CD4-positive, alpha-beta T cell (primary cell): ENCODE measurements around the gene CLTCL1. TPM values are rescaled to one million over a fixed set of nuclear protein-coding genes. Genes with fewer than 3 reads are reported as not detected.

ENCODE experiments used
- ATAC-seq: fragments of 200-7000 bp; cut with Tn5 transposase; one replicate; pipeline ENCODE4 v1.10.0; 2022; ENCODE audit warnings: mild to moderate bottlenecking; ENCODE audit not compliant: poor library complexity
- CTCF ChIA-PET: fragments of 350-600 bp; sonication (Branson Sonifier 250); formaldehyde crosslinking; loops from one replicate; lab custom pipeline; 2021; ENCODE audit warnings: antibody characterized with exemption, inconsistent platforms; lab: Charles Lee
- POLR2A ChIA-PET: fragments of 350-600 bp; sonication (Branson Sonifier 250); formaldehyde crosslinking; loops from one replicate; lab custom pipeline; 2021; ENCODE audit warnings: antibody characterized with exemption, inconsistent platforms; lab: Charles Lee
- DNase-seq, 14 experiments: peaks; one replicate each; pipeline ENCODE4 v3.0.0-alpha.2; 2013 to 2020; ENCODE audit warnings: mixed read lengths in 2 of 14
- H3K27ac ChIP-seq, 2 donors: one replicate each; pipeline versions ENCODE4 v1.5.1 to v1.7.0; 2013; ENCODE audit warnings: low read length in 2 of 2, low read depth in 1 of 2, mild to moderate bottlenecking in 1 of 2
- H3K27me3 ChIP-seq, 2 experiments: 1 replicate in 1 of 2; 2 replicates in 1 of 2; pipeline versions ENCODE4 v1.6.1 to v1.7.0; 2013; ENCODE audit warnings: low read length in 2 of 2, control low read depth in 1 of 2, mild to moderate bottlenecking in 1 of 2, moderate library complexity in 1 of 2; ENCODE audit not compliant: insufficient read depth in 2 of 2, control insufficient read depth in 1 of 2
- H3K36me3 ChIP-seq: one replicate; pipeline ENCODE4 v1.6.1; 2013; ENCODE audit warnings: low read length, control low read depth; ENCODE audit not compliant: insufficient read depth
- H3K4me1 ChIP-seq: one replicate; pipeline ENCODE4 v1.6.1; 2013; ENCODE audit warnings: low read length, control low read depth; ENCODE audit not compliant: insufficient read depth
- H3K4me3 ChIP-seq: one replicate; pipeline ENCODE4 v1.5.1; 2013; ENCODE audit warnings: mild to moderate bottlenecking, low read length, moderate library complexity
- H3K9me3 ChIP-seq, 2 experiments: 1 replicate in 1 of 2; 2 replicates in 1 of 2; pipeline versions ENCODE4 v1.6.1 to v1.7.0; 2013; ENCODE audit warnings: low read length in 2 of 2, mild to moderate bottlenecking in 2 of 2, control low read depth in 1 of 2, moderate library complexity in 1 of 2; ENCODE audit not compliant: control insufficient read depth in 1 of 2, insufficient read depth in 1 of 2
- H3K27ac Mint-ChIP-seq: one replicate; pipeline ENCODE4 v1.8.0; 2020; ENCODE audit warnings: mixed read lengths
- H3K27me3 Mint-ChIP-seq: one replicate; pipeline ENCODE4 v1.8.0; 2021; ENCODE audit warnings: mixed read lengths
- H3K36me3 Mint-ChIP-seq: one replicate; pipeline ENCODE4 v1.8.0; 2021; ENCODE audit warnings: low read depth, mixed read lengths
- H3K4me1 Mint-ChIP-seq: one replicate; pipeline ENCODE4 v1.8.0; 2021; ENCODE audit warnings: low read depth, mixed read lengths
- H3K4me3 Mint-ChIP-seq: one replicate; pipeline ENCODE4 v1.8.0; 2020; ENCODE audit warnings: mild to moderate bottlenecking, mixed read lengths
- H3K9me3 Mint-ChIP-seq: one replicate; pipeline ENCODE4 v1.8.0; 2020; ENCODE audit warnings: mixed read lengths
- CTCF ChIP-seq: fragments of 200-600 bp; IDR thresholded peaks from one replicate; pipeline ENCODE4 v1.8.0; 2022; ENCODE audit warnings: antibody characterized with exemption, mild to moderate bottlenecking
- intact Hi-C, 2 experiments: fragments of 100-400 bp; cut with DNase I in 1 of 2; cut with micrococcal nuclease in 1 of 2; formaldehyde crosslinking; loops; one replicate each; pipeline versions ENCODE4 v1.15.1 to v1.9.0; 2023 to 2025; cut with DNase I, micrococcal nuclease
- total RNA-seq, 174 experiments: library from RNA in 2 of 174; stranded (reverse) in 2 of 174; gene quantifications; one replicate each; pipeline ENCODE4 v1.2.3 and lab custom pipeline; 2021 to 2026

The CLTCL1 gene
- total RNA-seq, 2 experiments from 2014 or later, result 0.52 to 1.5 TPM

- Mint-ChIP-seq H3K4me1 (peaks cover 35% of the 10 kb centered on the region), H3K27ac (peak overlapping the region; percentile 93), H3K27me3 (peaks cover 22% of the 10 kb centered on the region), H3K9me3 (no peaks in the 10 kb centered on the region), H3K4me3 (peak overlapping the region; percentile 93), H3K36me3 (peaks cover 12% of the 10 kb centered on the region)
- no peak for TF ChIP-seq CTCF
- ATAC-seq (no peak), DNase-seq (no peak)
- Histone ChIP-seq H3K4me3 (no peak overlapping the region), H3K27ac (no peak overlapping the region), H3K9me3 (peaks cover 0 to 7% of the 10 kb centered on the region in 2 experiments), H3K36me3 (peaks cover 3% of the 10 kb centered on the region), H3K4me1 (peaks cover 61% of the 10 kb centered on the region), H3K27me3 (peaks cover 20 to 21% of the 10 kb centered on the region in 2 experiments)
- intact Hi-C loops, result no loop called here
- POLR2A ChIA-PET, result interaction anchor here (0.6 to 1.1 kb wide), 3 partner anchors 58 to 304 kb away, joined by 3 to 4 read pairs (median 4); no protein-coding TSS in a partner anchor
- CTCF ChIA-PET, result interaction anchor here (1.2 to 1.9 kb wide), 2 partner anchors 27 to 29 kb away, joined by 3 to 7 read pairs; partner anchors contain the start of gene ESS2
These were observed 118.2 kb downstream of the CLTCL1 start for GRCh38 chr22:19173047-19174035.

- Histone ChIP-seq H3K27ac (peak overlapping the region; percentile 69 to 78), H3K36me3 (peaks cover 3% of the 10 kb centered on the region), H3K4me1 (peaks cover 56% of the 10 kb centered on the region), H3K27me3 (peaks cover 28 to 30% of the 10 kb centered on the region in 2 experiments), H3K4me3 (peak overlapping the region; percentile 98), H3K9me3 (peaks cover 0 to 7% of the 10 kb centered on the region in 2 experiments)
- H3K27me3 Mint-ChIP-seq, result peaks cover 31% of the 10 kb centered on the region
- H3K36me3 Mint-ChIP-seq, result peaks cover 12% of the 10 kb centered on the region
- ChIA-PET POLR2A (interaction anchor here (0.6 kb wide), 1 partner anchor 59 kb away, joined by 4 read pairs; no protein-coding TSS in a partner anchor), CTCF (interaction anchor here (1.9 kb wide), 1 partner anchor 28 kb away, joined by 7 read pairs; the partner anchor contains the start of gene ESS2)
- TF ChIP-seq CTCF, result no peak
- intact Hi-C loops, result no loop called here
- ATAC-seq (no peak), DNase-seq (no peak)
- peaks cover 37% of the 10 kb centered on the region for H3K4me1 Mint-ChIP-seq
- H3K4me3 Mint-ChIP-seq, result peak overlapping the region; percentile 93
- no peaks in the 10 kb centered on the region for H3K9me3 Mint-ChIP-seq
- H3K27ac Mint-ChIP-seq, result peak overlapping the region; percentile 93
These were observed 119.1 kb downstream of the CLTCL1 start for GRCh38 chr22:19172213-19173046.

GRCh38 chr22:19169947-19170318, 121.6 kb downstream of the CLTCL1 start:
- ChIA-PET POLR2A (interaction anchor here (0.8 kb wide), 1 partner anchor 97 kb away, joined by 3 read pairs; no protein-coding TSS in a partner anchor), CTCF (no interaction called here)
- no peak for TF ChIP-seq CTCF
- Mint-ChIP-seq H3K4me3 (peak overlapping the region; percentile 93), H3K36me3 (peaks cover 12% of the 10 kb centered on the region), H3K27me3 (peaks cover 49% of the 10 kb centered on the region), H3K27ac (peak overlapping the region; percentile 93), H3K4me1 (peaks cover 37% of the 10 kb centered on the region), H3K9me3 (no peaks in the 10 kb centered on the region)
- Histone ChIP-seq H3K9me3 (peaks cover 0 to 9% of the 10 kb centered on the region in 2 experiments), H3K27me3 (peaks cover 42 to 44% of the 10 kb centered on the region in 2 experiments), H3K36me3 (no peaks in the 10 kb centered on the region), H3K27ac (no peak overlapping the region), H3K4me1 (peaks cover 51% of the 10 kb centered on the region), H3K4me3 (no peak overlapping the region)
- intact Hi-C loops, result no loop called here
- ATAC-seq, result no peak
- DNase-seq, result no peak
